Activated CD8-positive, alpha-beta T cell treated with anti-CD3 and anti-CD28 coated beads for 36 hours (primary cell): ENCODE results near the gene NRF1. TPM values are rescaled to one million over a fixed set of nuclear protein-coding genes. Genes with fewer than 3 reads are reported as not detected.

Source experiments
- ATAC-seq: fragments of 200-7000 bp; cut with Tn5 transposase; one replicate; pipeline ENCODE4 v1.10.0; 2021; ENCODE audit warnings: mild to moderate bottlenecking, moderate library complexity
- CTCF ChIA-PET: fragments of 350-600 bp; sonication (Branson Sonifier 250); formaldehyde crosslinking; loops from one replicate; lab custom pipeline; 2021; ENCODE audit warnings: antibody characterized with exemption; lab: Charles Lee
- POLR2A ChIA-PET: fragments of 350-600 bp; sonication (Branson Sonifier 250); formaldehyde crosslinking; loops from one replicate; lab custom pipeline; 2021; ENCODE audit warnings: antibody characterized with exemption; lab: Charles Lee
- DNase-seq: peaks from one replicate; pipeline ENCODE4 v3.0.0-alpha.2; 2020
- H3K27ac Mint-ChIP-seq: one replicate; pipeline ENCODE4 v1.8.0; 2021; ENCODE audit warnings: mild to moderate bottlenecking, mixed read lengths
- H3K27me3 Mint-ChIP-seq: one replicate; pipeline ENCODE4 v1.8.0; 2021; ENCODE audit warnings: mixed read lengths
- H3K36me3 Mint-ChIP-seq: one replicate; pipeline ENCODE4 v1.8.0; 2021; ENCODE audit warnings: low read depth, mixed read lengths
- H3K4me1 Mint-ChIP-seq: one replicate; pipeline ENCODE4 v1.8.0; 2021; ENCODE audit warnings: low read depth, mixed read lengths
- H3K4me3 Mint-ChIP-seq: one replicate; pipeline ENCODE4 v1.8.0; 2021; ENCODE audit warnings: mild to moderate bottlenecking, moderate library complexity, mixed read lengths
- H3K9me3 Mint-ChIP-seq: one replicate; pipeline ENCODE4 v1.8.0; 2021; ENCODE audit warnings: mixed read lengths
- CTCF ChIP-seq: fragments of 200-600 bp; IDR thresholded peaks from one replicate; pipeline ENCODE4 v1.8.0; 2022; ENCODE audit warnings: antibody characterized with exemption, mild to moderate bottlenecking
- intact Hi-C: fragments of 100-400 bp; cut with micrococcal nuclease; formaldehyde crosslinking; loops from one replicate; pipeline ENCODE4 v1.10.0; 2022
- total RNA-seq, 2 experiments: library from RNA; stranded (reverse); gene quantifications; one replicate each; pipeline ENCODE4 v1.2.3, GENCODE V29; 2021

The NRF1 gene
- total RNA-seq, 2 experiments from 2014 or later = 23.3 to 23.9 TPM

- DNase-seq (no peak), ATAC-seq (no peak)
- H3K36me3 Mint-ChIP-seq = no peaks in the 10 kb centered on the region
- no peaks in the 10 kb centered on the region for H3K27me3 Mint-ChIP-seq
- no peaks in the 10 kb centered on the region for H3K4me1 Mint-ChIP-seq
- no peak for TF ChIP-seq CTCF
- no peaks in the 10 kb centered on the region for H3K9me3 Mint-ChIP-seq
- no peak overlapping the region for H3K4me3 Mint-ChIP-seq
- intact Hi-C loops = no loop called here
- ChIA-PET POLR2A (no interaction called here), CTCF (no interaction called here)
- no peak overlapping the region for H3K27ac Mint-ChIP-seq
Observed at GRCh38 chr7:129800901-129801300, 189.4 kb downstream of the NRF1 start.

GRCh38 chr7:129801882-129802281, 190.4 kb downstream of the NRF1 start:
- ChIA-PET POLR2A (no interaction called here), CTCF (no interaction called here)
- DNase-seq (no peak), ATAC-seq (no peak)
- Mint-ChIP-seq H3K27ac (no peak overlapping the region), H3K4me3 (no peak overlapping the region), H3K9me3 (no peaks in the 10 kb centered on the region), H3K27me3 (no peaks in the 10 kb centered on the region), H3K36me3 (no peaks in the 10 kb centered on the region), H3K4me1 (no peaks in the 10 kb centered on the region)
- intact Hi-C loops = no loop called here
- TF ChIP-seq CTCF = no peak

- H3K4me3 Mint-ChIP-seq = no peak overlapping the region
- DNase-seq (no peak), ATAC-seq (no peak)
- H3K36me3 Mint-ChIP-seq = no peaks in the 10 kb centered on the region
- H3K9me3 Mint-ChIP-seq = no peaks in the 10 kb centered on the region
- no peaks in the 10 kb centered on the region for H3K27me3 Mint-ChIP-seq
- POLR2A ChIA-PET = no interaction called here
- no peaks in the 10 kb centered on the region for H3K4me1 Mint-ChIP-seq
- CTCF ChIA-PET = no interaction called here
- no peak overlapping the region for H3K27ac Mint-ChIP-seq
- no peak for TF ChIP-seq CTCF
- intact Hi-C loops = no loop called here
Observed at GRCh38 chr7:129803546-129804081, 192.1 kb downstream of the NRF1 start.

- Mint-ChIP-seq H3K27ac (no peak overlapping the region), H3K9me3 (no peaks in the 10 kb centered on the region), H3K4me1 (no peaks in the 10 kb centered on the region), H3K27me3 (no peaks in the 10 kb centered on the region), H3K4me3 (no peak overlapping the region), H3K36me3 (no peaks in the 10 kb centered on the region)
- no peak for TF ChIP-seq CTCF
- DNase-seq (no peak), ATAC-seq (no peak)
- intact Hi-C loops = no loop called here
- CTCF ChIA-PET = no interaction called here
- POLR2A ChIA-PET = no interaction called here
Observed at GRCh38 chr7:129804111-129804889, 192.8 kb downstream of the NRF1 start.

- TF ChIP-seq CTCF = no peak
- DNase-seq (no peak), ATAC-seq (no peak)
- no peaks in the 10 kb centered on the region for H3K9me3 Mint-ChIP-seq
- no peaks in the 10 kb centered on the region for H3K36me3 Mint-ChIP-seq
- H3K4me1 Mint-ChIP-seq = no peaks in the 10 kb centered on the region
- CTCF ChIA-PET = no interaction called here
- no peak overlapping the region for H3K4me3 Mint-ChIP-seq
- H3K27me3 Mint-ChIP-seq = no peaks in the 10 kb centered on the region
- H3K27ac Mint-ChIP-seq = no peak overlapping the region
- intact Hi-C loops = no loop called here
- POLR2A ChIA-PET = no interaction called here
Observed at GRCh38 chr7:129804890-129805719, 193.6 kb downstream of the NRF1 start.
